HepG2 (cell line): ENCODE data around the gene PLIN3. TPM values are rescaled to one million over a fixed set of nuclear protein-coding genes. Genes with fewer than 3 reads are reported as not detected.
A peak's percentile ranks its signal among the peaks of the same experiment; 100 is the strongest.

Experiments
- DMAP1 ChIP-seq: IDR thresholded peaks from 2 replicates; pipeline ENCODE4 v1.6.1; 2016
- E2F1 ChIP-seq: sonication (generic); formaldehyde crosslinking; IDR thresholded peaks from 2 replicates; pipeline ENCODE4 v1.5.0; 2020; ENCODE audit warnings: missing genetic modification reagents
- ETV6 ChIP-seq: sonication (generic); formaldehyde crosslinking; conservative IDR thresholded peaks from 2 replicates; pipeline ENCODE4 v1.4.0; 2020; ENCODE audit warnings: missing genetic modification reagents
- POLR2A ChIP-seq, 2 experiments: IDR thresholded peaks; 2 replicates each; pipeline ENCODE4 v1.6.1; 2011; ENCODE audit warnings: low read depth in 2 of 2, low read length in 2 of 2, mild to moderate bottlenecking in 1 of 2, moderate library complexity in 1 of 2; ENCODE audit not compliant: insufficient read depth in 1 of 2
- SOX13 ChIP-seq, 3 experiments: fragments of 450-650 bp in 1 of 3; sonication (generic) in 1 of 3; formaldehyde crosslinking in 1 of 3; IDR thresholded peaks in 2 of 3; conservative IDR thresholded peaks in 1 of 3; 2 replicates each; pipeline versions ENCODE4 v1.5.0 to v1.6.1; 2016 to 2020; ENCODE audit warnings: antibody characterized with exemption in 1 of 3, mild to moderate bottlenecking in 1 of 3, missing compliant biosample characterization in 1 of 3, missing genetic modification reagents in 1 of 3, moderate library complexity in 1 of 3
- ZFP62 ChIP-seq: sonication (generic); formaldehyde crosslinking; IDR thresholded peaks from 2 replicates; pipeline ENCODE4 v1.4.0; 2020; ENCODE audit warnings: missing genetic modification reagents
- ZNF292 ChIP-seq: sonication (generic); formaldehyde crosslinking; IDR thresholded peaks from 2 replicates; pipeline ENCODE4 v1.8.1; 2022; ENCODE audit warnings: mild to moderate bottlenecking, low read depth, missing genetic modification reagents, borderline replicate concordance
- ZNF350 ChIP-seq: sonication (generic); formaldehyde crosslinking; IDR thresholded peaks from 2 replicates; pipeline ENCODE4 v1.4.0; 2020; ENCODE audit warnings: mild to moderate bottlenecking, low read depth, missing genetic modification reagents, borderline replicate concordance
- ZNF687 ChIP-seq: sonication (generic); formaldehyde crosslinking; IDR thresholded peaks from 2 replicates; pipeline ENCODE4 v1.5.1; 2020; ENCODE audit warnings: mild to moderate bottlenecking, missing genetic modification reagents, moderate library complexity
- ZNF790 ChIP-seq: sonication (generic); formaldehyde crosslinking; IDR thresholded peaks from 2 replicates; pipeline ENCODE4 v1.8.0; 2022; ENCODE audit warnings: missing genetic modification reagents, mild to moderate bottlenecking, borderline replicate concordance
- polyA plus RNA-seq, 8 experiments: library from polyadenylated mRNA; depleted of rRNA in 3 of 8; stranded (reverse) in 7 of 8; unstranded in 1 of 8; fragments of >200 nt; fragmentation: Illumina TruSeq in 4 of 8; extraction: Trizol in 4 of 8; gene quantifications; 2 replicates each; pipeline versions ENCODE4 v1.2.1 to v1.2.3, GENCODE V29; 2011 to 2016; ENCODE audit warnings: low read depth in 4 of 8, missing spikeins in 1 of 8, mixed read lengths in 1 of 8; ENCODE audit not compliant: insufficient read depth in 1 of 8
- total RNA-seq, 5 experiments: library from RNA; depleted of rRNA; stranded (reverse); fragments of >200 nt; fragmentation: Illumina TruSeq; extraction: Trizol; gene quantifications; 2 replicates each; pipeline ENCODE4 v1.2.3, GENCODE V29; 2016; ENCODE audit warnings: low read depth in 1 of 5
- TF ChIP-seq, protein P1 (sequence below): sonication (generic); formaldehyde crosslinking; IDR thresholded peaks from 2 replicates; pipeline ENCODE4 v1.4.0; 2020; ENCODE audit warnings: missing genetic modification reagents

Gene PLIN3
- total and polyA plus RNA-seq, 2 of the 13 experiments (the other 11 are each of a cell fraction or from before 2014, with no cell fraction given): 49.3 to 57.9 TPM

DNA sequence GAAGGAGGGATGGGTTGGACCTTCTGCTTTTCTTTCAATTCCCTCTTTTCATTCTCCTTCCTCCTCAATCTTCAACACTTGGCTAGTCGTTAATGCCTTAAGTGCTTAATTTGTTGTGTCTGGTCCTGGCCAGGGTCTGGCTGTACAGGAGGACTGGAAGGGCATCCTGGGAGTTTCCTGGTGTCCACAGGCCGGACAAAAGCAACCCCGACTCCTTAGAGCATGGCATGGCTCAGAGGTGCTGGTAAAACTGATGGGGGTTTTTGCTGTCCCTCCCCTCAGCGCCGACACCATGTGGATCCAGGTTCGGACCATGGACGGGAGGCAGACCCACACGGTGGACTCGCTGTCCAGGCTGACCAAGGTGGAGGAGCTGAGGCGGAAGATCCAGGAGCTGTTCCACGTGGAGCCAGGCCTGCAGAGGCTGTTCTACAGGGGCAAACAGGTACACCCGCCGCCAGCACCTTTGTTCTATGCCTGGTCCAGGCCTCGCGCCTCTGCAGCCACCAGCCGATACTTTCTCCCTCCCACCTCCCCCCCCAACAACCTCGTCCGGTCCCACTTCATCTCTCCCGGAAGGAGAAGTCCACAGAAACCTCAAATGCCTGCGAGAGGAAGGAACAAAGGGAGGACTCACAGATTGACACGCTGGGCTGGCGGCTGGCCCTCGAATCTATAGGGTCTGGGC, 43.3 kb upstream of the PLIN3 start (continued):
- TF ChIP-seq, protein P1, sequence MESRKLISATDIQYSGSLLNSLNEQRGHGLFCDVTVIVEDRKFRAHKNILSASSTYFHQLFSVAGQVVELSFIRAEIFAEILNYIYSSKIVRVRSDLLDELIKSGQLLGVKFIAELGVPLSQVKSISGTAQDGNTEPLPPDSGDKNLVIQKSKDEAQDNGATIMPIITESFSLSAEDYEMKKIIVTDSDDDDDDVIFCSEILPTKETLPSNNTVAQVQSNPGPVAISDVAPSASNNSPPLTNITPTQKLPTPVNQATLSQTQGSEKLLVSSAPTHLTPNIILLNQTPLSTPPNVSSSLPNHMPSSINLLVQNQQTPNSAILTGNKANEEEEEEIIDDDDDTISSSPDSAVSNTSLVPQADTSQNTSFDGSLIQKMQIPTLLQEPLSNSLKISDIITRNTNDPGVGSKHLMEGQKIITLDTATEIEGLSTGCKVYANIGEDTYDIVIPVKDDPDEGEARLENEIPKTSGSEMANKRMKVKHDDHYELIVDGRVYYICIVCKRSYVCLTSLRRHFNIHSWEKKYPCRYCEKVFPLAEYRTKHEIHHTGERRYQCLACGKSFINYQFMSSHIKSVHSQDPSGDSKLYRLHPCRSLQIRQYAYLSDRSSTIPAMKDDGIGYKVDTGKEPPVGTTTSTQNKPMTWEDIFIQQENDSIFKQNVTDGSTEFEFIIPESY (CRISPR knock-in tag): peak; percentile 79
- TF ChIP-seq ZNF790 (CRISPR knock-in tag) (no peak), POLR2A (IDR thresholded peaks at IDR 0.05; ENCODE audit: insufficient read depth in 1 of 2, low read depth in 2 of 2, low read length in 2 of 2) (0 out of 4 replicates have a peak, but pooled peaks of 1 of the 2 experiments have one; percentile 11), E2F1 (CRISPR knock-in tag) (no peak), DMAP1 (CRISPR knock-in tag) (0 out of 2 replicates have a peak, but pooled peaks have one; percentile 17), ETV6 (CRISPR knock-in tag) (no peak), ZNF292 (CRISPR knock-in tag) (no peak), ZNF687 (CRISPR knock-in tag) (peak; percentile 79), ZNF350 (no peak), SOX13 (IDR thresholded peaks at IDR 0.05) (no peak), SOX13 (CRISPR knock-in tag; conservative IDR thresholded peaks at IDR 0.05 in 1 of 2, IDR thresholded peaks at IDR 0.05 in 1 of 2) (no peak), ZFP62 (CRISPR knock-in tag) (no peak)
- TF ChIP-seq, all 625 proteins: peak for 24
